OCI-LY7 (cell line): ENCODE data around the gene CSNK1D.

ENCODE experiments used
- EZH2phosphoT487 ChIP-seq: fragments of 200-600 bp; sonication (generic); IDR thresholded peaks from 2 replicates; pipeline ENCODE4 v1.6.1; 2018; ENCODE audit warnings: low read depth, borderline replicate concordance, mild to moderate bottlenecking, mixed run types, antibody characterized with exemption, low read length, moderate library complexity, mixed read lengths
- TF ChIP-seq, protein P1 (sequence below): fragments of 200-600 bp; sonication (generic); conservative IDR thresholded peaks from 2 replicates; pipeline ENCODE4 v1.5.1; 2014; ENCODE audit warnings: mild to moderate bottlenecking, antibody characterized with exemption, low read length, moderate library complexity, mixed read lengths

- TF ChIP-seq, protein P1, sequence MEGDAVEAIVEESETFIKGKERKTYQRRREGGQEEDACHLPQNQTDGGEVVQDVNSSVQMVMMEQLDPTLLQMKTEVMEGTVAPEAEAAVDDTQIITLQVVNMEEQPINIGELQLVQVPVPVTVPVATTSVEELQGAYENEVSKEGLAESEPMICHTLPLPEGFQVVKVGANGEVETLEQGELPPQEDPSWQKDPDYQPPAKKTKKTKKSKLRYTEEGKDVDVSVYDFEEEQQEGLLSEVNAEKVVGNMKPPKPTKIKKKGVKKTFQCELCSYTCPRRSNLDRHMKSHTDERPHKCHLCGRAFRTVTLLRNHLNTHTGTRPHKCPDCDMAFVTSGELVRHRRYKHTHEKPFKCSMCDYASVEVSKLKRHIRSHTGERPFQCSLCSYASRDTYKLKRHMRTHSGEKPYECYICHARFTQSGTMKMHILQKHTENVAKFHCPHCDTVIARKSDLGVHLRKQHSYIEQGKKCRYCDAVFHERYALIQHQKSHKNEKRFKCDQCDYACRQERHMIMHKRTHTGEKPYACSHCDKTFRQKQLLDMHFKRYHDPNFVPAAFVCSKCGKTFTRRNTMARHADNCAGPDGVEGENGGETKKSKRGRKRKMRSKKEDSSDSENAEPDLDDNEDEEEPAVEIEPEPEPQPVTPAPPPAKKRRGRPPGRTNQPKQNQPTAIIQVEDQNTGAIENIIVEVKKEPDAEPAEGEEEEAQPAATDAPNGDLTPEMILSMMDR = no peak
- TF ChIP-seq EZH2phosphoT487 = no peak
These were observed 44.1 kb upstream of the CSNK1D start, which contains the start of gene CD7 for GRCh38 chr17:82317394-82318168.
